Keratinocyte (primary cell): Measurements from ENCODE around the gene HOXD10. TPM values are rescaled to one million over a fixed set of nuclear protein-coding genes. Genes with fewer than 3 reads are reported as not detected.
A peak's percentile ranks its signal among the peaks of the same experiment; 100 is the strongest.

Source experiments
- DNase-seq: peaks from one replicate; pipeline ENCODE4 v3.0.0-alpha.2; 2011; ENCODE audit warnings: low read depth, missing footprints, low spot score
- FAIRE-seq: peaks from 2 replicates; lab custom pipeline; 2011; peaks lifted over from hg19 to GRCh38; lab: Jason Lieb, UNC
- H2AFZ ChIP-seq: 2 replicates; pipeline ENCODE4 v1.6.0; 2012; ENCODE audit warnings: low read length, control low read depth, inconsistent platforms; ENCODE audit not compliant: control insufficient read depth
- H3K27ac ChIP-seq: 2 replicates; pipeline ENCODE4 v1.5.1; 2011; ENCODE audit warnings: low read length; ENCODE audit not compliant: control insufficient read depth, insufficient read depth
- H3K27me3 ChIP-seq: 3 replicates; pipeline ENCODE4 v1.6.0; 2011; ENCODE audit warnings: low read length; ENCODE audit not compliant: control insufficient read depth, insufficient read depth; ENCODE audit errors: extremely low read depth
- H3K36me3 ChIP-seq, 2 experiments: 2 replicates in 1 of 2; 3 replicates in 1 of 2; pipeline ENCODE4 v1.5.1; 2011; ENCODE audit warnings: low read length in 2 of 2, mild to moderate bottlenecking in 1 of 2; ENCODE audit not compliant: control insufficient read depth in 2 of 2, insufficient read depth in 2 of 2; ENCODE audit errors: extremely low read depth in 1 of 2
- H3K4me1 ChIP-seq: 3 replicates; pipeline ENCODE4 v1.5.1; 2011; ENCODE audit warnings: low read length; ENCODE audit not compliant: control insufficient read depth, insufficient read depth; ENCODE audit errors: extremely low read depth
- H3K4me2 ChIP-seq: 3 replicates; pipeline ENCODE4 v1.6.0; 2011; ENCODE audit warnings: low read depth, low read length; ENCODE audit not compliant: control insufficient read depth, insufficient read depth; ENCODE audit errors: extremely low read depth
- H3K4me3 ChIP-seq, 3 experiments: fragments of 200-600 bp in 1 of 3; sonication (generic) in 1 of 3; 2 replicates in 2 of 3; 3 replicates in 1 of 3; pipeline ENCODE4 v1.5.1; 2011 to 2016; ENCODE audit warnings: low read length in 3 of 3, mild to moderate bottlenecking in 3 of 3, control low read depth in 2 of 3, inconsistent platforms in 1 of 3, low read depth in 1 of 3, mixed read lengths in 1 of 3, mixed run types in 1 of 3, moderate library complexity in 1 of 3; ENCODE audit not compliant: control insufficient read depth in 2 of 3, insufficient read depth in 2 of 3; ENCODE audit errors: extremely low read depth in 1 of 3
- H3K79me2 ChIP-seq: 2 replicates; pipeline ENCODE4 v1.6.0; 2012; ENCODE audit warnings: low read length; ENCODE audit not compliant: control insufficient read depth, insufficient read depth
- H3K9ac ChIP-seq: 3 replicates; pipeline ENCODE4 v1.6.0; 2011; ENCODE audit warnings: low read length; ENCODE audit not compliant: control insufficient read depth, insufficient read depth; ENCODE audit errors: extremely low read depth
- H3K9me1 ChIP-seq: 3 replicates; pipeline ENCODE4 v1.6.0; 2011; ENCODE audit warnings: low read length; ENCODE audit not compliant: control insufficient read depth, insufficient read depth; ENCODE audit errors: extremely low read depth
- H3K9me3 ChIP-seq: 2 replicates; pipeline ENCODE4 v1.5.1; 2012; ENCODE audit warnings: low read depth, low read length; ENCODE audit not compliant: control insufficient read depth
- H4K20me1 ChIP-seq: 3 replicates; pipeline ENCODE4 v1.6.0; 2011; ENCODE audit warnings: low read length; ENCODE audit not compliant: control insufficient read depth, insufficient read depth; ENCODE audit errors: extremely low read depth
- CTCF ChIP-seq, 3 experiments: IDR thresholded peaks in 1 of 3; conservative IDR thresholded peaks in 1 of 3; optimal IDR thresholded peaks in 1 of 3; 2 replicates in 2 of 3; 3 replicates in 1 of 3; pipeline versions ENCODE3 to v1.5.1; 2011; ENCODE audit warnings: low read length in 3 of 3, mild to moderate bottlenecking in 3 of 3, moderate library complexity in 2 of 3, control low read depth in 1 of 3, inconsistent platforms in 1 of 3; ENCODE audit not compliant: insufficient read depth in 2 of 3; ENCODE audit errors: extremely low read depth in 1 of 3
- EZH2 ChIP-seq: IDR thresholded peaks from one replicate; pipeline ENCODE4 v1.6.1; 2012; ENCODE audit warnings: inconsistent platforms, mild to moderate bottlenecking, low read length, moderate library complexity
- dilution Hi-C: fragments of 300-500 bp; cut with MboI; formaldehyde crosslinking; loops from one replicate; pipeline ENCODE4 v1.7.0; 2020; ENCODE audit warnings: low sequenced_read_pairs; ENCODE audit not compliant: extremely low pct_ligation_motif_present
- polyA minus RNA-seq, 3 experiments: library from RNA; depleted of rRNA, polyadenylated mRNA; stranded (reverse); fragments of >200 nt; gene quantifications; 1 replicate in 1 of 3; 2 replicates in 1 of 3; 3 replicates in 1 of 3; pipeline ENCODE4 v1.2.3, GENCODE V29; 2011
- polyA plus RNA-seq, 5 experiments: library from polyadenylated mRNA; depleted of rRNA in 3 of 5; stranded (reverse) in 3 of 5; stranded (forward) in 1 of 5; unstranded in 1 of 5; fragments of >200 nt; gene quantifications; 1 replicate in 1 of 5; 2 replicates in 3 of 5; 3 replicates in 1 of 5; pipeline versions ENCODE4 v1.2.1 to v1.2.3, GENCODE V29; 2011 to 2012; ENCODE audit warnings: missing spikeins in 2 of 5, low read depth in 1 of 5, low replicate concordance in 1 of 5

Gene HOXD10
- polyA plus RNA-seq (not detected in 3 replicates), polyA minus RNA-seq (not detected in 3 replicates)
- polyA plus RNA-seq (2011; ENCODE audit: low read depth), result not detected
- polyA plus RNA-seq (2011; cell fraction: cytosol; rRNA removed), result not detected in 2 replicates
- 0.08 TPM in 1 of 2 replicates, not detected in the other for polyA plus RNA-seq (2011; cell fraction: nucleus; rRNA removed)
- polyA plus RNA-seq (2012; ENCODE audit: low replicate concordance), result not detected in 2 replicates
- not detected for polyA minus RNA-seq (2011; cell fraction: cytosol; rRNA and poly(A)+ RNA removed)
- not detected in 2 replicates for polyA minus RNA-seq (2011; cell fraction: nucleus; rRNA and poly(A)+ RNA removed)

DNA sequence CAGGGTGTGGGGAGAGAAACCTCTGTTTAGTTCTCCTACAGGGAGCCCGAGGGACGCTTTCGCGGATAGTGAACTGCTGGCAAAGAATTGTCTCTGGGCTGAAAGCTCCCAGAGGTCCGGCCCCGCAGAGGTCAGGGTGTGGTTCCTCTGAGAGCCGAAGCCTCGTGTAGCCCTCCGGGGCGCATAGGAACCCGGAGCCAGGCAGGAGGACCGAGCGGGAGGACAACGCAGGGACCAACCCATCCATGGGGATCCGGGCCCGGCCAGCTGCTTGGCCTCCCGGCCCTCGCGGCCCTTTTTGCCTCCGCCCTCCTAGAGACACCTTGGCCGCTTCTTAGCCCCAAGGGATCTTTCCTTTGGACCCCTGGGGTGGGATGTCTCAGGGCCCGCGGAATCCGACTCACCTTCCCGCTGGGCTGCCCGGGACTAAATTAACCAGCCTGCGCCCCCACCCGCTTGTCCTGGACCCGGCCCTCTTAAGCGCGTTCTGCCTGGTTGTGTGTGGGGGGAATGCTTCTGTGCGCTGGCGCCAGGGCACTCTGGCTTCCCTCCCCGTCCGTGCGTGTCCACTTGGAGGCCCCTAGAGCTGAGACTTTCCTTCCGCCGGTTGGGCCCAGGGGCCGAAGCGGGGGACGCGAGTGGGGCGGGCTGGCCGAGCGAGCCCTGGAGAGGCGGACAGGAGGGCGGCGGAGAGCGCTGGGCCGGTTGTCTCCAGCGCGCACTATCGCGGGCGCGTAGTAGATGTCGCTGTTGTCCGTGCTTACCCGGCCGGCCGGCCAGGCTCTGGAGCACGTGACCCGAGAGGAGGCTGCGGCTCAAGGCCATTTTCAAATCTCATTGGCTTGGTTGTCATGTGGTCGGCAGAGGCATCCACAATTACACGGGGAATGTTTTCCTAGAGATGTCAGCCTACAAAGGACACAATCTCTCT lies at the start of gene HOXD10:
Gene HOXD10 (plus strand): TSS at position 896 of the 931 bp plus-strand sequence. CDS start 56 bp downstream, outside the sequence.
- Histone ChIP-seq H3K36me3 (no peaks in the 10 kb centered on the region), H2AFZ (no peak within 1 kb of the TSS), H3K4me2 (no peak within 1 kb of the TSS), H3K79me2 (no peaks in the 10 kb centered on the region), H3K27me3 (peaks cover 97% of the 10 kb centered on the region), H3K4me3 (no peak within 1 kb of the TSS), H3K9ac (no peak within 1 kb of the TSS), H3K9me3 (peaks cover 4% of the 10 kb centered on the region), H3K9me1 (no peaks in the 10 kb centered on the region), H3K27ac (no peak within 1 kb of the TSS), H3K4me1 (no peaks in the 10 kb centered on the region), H4K20me1 (peaks cover 2% of the 10 kb centered on the region)
- no peak for DNase-seq
- FAIRE-seq, result no peak
- dilution Hi-C loops, result no loop called here
- peak in 1 of 3 experiments; percentile 19 for TF ChIP-seq CTCF (optimal IDR thresholded peaks at IDR 0.05 in 1 of 3, IDR thresholded peaks at IDR 0.05 in 1 of 3, conservative IDR thresholded peaks at IDR 0.05 in 1 of 3; ENCODE audit: extremely low read depth in 1 of 3, insufficient read depth in 2 of 3, low read length in 3 of 3)
- TF ChIP-seq EZH2, result peak; percentile 59

- Histone ChIP-seq H3K9me1 (no peaks in the 10 kb centered on the region), H3K4me2 (peak overlapping the region; percentile 19), H3K4me3 (no peak overlapping the region), H3K9me3 (no peaks in the 10 kb centered on the region), H2AFZ (no peak overlapping the region), H4K20me1 (peaks cover 2% of the 10 kb centered on the region), H3K27ac (no peak overlapping the region), H3K36me3 (no peaks in the 10 kb centered on the region), H3K9ac (no peak overlapping the region), H3K27me3 (peaks cover 80% of the 10 kb centered on the region), H3K79me2 (no peaks in the 10 kb centered on the region), H3K4me1 (no peaks in the 10 kb centered on the region)
- dilution Hi-C loops, result no loop called here
- no peak for DNase-seq
- no peak for FAIRE-seq
- TF ChIP-seq EZH2 (no peak), CTCF (optimal IDR thresholded peaks at IDR 0.05 in 1 of 3, IDR thresholded peaks at IDR 0.05 in 1 of 3, conservative IDR thresholded peaks at IDR 0.05 in 1 of 3; ENCODE audit: extremely low read depth in 1 of 3, insufficient read depth in 2 of 3, low read length in 3 of 3) (no peak)
Observed at GRCh38 chr2:176067589-176068418, 48.8 kb upstream of the HOXD10 start.
